IMR-90 (cell line): ENCODE data around the gene GZF1. TPM values are rescaled to one million over a fixed set of nuclear protein-coding genes. Genes with fewer than 3 reads are reported as not detected.

Experiments
- ATAC-seq: fragments of 200-7000 bp; cut with Tn5 transposase; 2 replicates; pipeline ENCODE4 v1.9.1; 2020; ENCODE audit warnings: low read depth, mild to moderate bottlenecking, moderate library complexity
- BruUV-seq: library from RNA; stranded (reverse); fragments of 400-500 nt; replicated peaks from 2 replicates; lab custom pipeline; 2021; lab: Mats Ljungman, UMichigan
- CTCF ChIA-PET: fragments of 300-600 bp; formaldehyde crosslinking; extraction: SDS; loops from one replicate; lab custom pipeline; 2021; ENCODE audit warnings: antibody characterized with exemption; lab: Yijun Ruan, JAX
- POLR2A ChIA-PET: fragments of 300-600 bp; sonication (Branson Sonifier 250); formaldehyde crosslinking; loops from one replicate; lab custom pipeline; 2022; ENCODE audit warnings: antibody characterized with exemption; ENCODE audit not compliant: unreplicated experiment; lab: Charles Lee
- DNase-seq: peaks from one replicate; pipeline ENCODE4 v3.0.0; 2013
- H2AFZ ChIP-seq: replicated peaks from 2 replicates; pipeline ENCODE3; 2013; ENCODE audit warnings: low read length, mild to moderate bottlenecking; ENCODE audit not compliant: poor library complexity
- H2AK5ac ChIP-seq: 2 replicates; pipeline ENCODE4 v1.6.1; 2013; ENCODE audit warnings: low read depth, low read length, inconsistent platforms
- H2AK9ac ChIP-seq: replicated peaks from 2 replicates; pipeline ENCODE3; 2013; ENCODE audit warnings: mild to moderate bottlenecking, low read depth, low read length, moderate library complexity; ENCODE audit not compliant: poor library complexity
- H2BK120ac ChIP-seq: 2 replicates; pipeline ENCODE4 v1.6.1; 2013; ENCODE audit warnings: low read depth, low read length, inconsistent platforms
- H2BK15ac ChIP-seq: 3 replicates; pipeline ENCODE4 v1.6.1; 2013; ENCODE audit warnings: low read depth, low read length, inconsistent platforms
- H2BK20ac ChIP-seq: 2 replicates; pipeline ENCODE4 v1.6.1; 2013; ENCODE audit warnings: low read depth, mild to moderate bottlenecking, inconsistent platforms, low read length, moderate library complexity
- H2BK5ac ChIP-seq: 2 replicates; pipeline ENCODE4 v1.6.1; 2013; ENCODE audit warnings: mild to moderate bottlenecking, low read depth, low read length, inconsistent platforms; ENCODE audit not compliant: poor library complexity, severe bottlenecking
- H3K14ac ChIP-seq: replicated peaks from 2 replicates; pipeline ENCODE4 v1.6.1; 2013; ENCODE audit warnings: low read depth, low read length, inconsistent platforms
- H3K18ac ChIP-seq: 2 replicates; pipeline ENCODE4 v1.6.1; 2013; ENCODE audit warnings: low read depth, low read length, control low read depth
- H3K23ac ChIP-seq: 2 replicates; pipeline ENCODE4 v1.6.1; 2013; ENCODE audit warnings: low read depth, low read length, inconsistent platforms
- H3K27ac ChIP-seq: 2 replicates; pipeline ENCODE4 v1.5.1; 2013; ENCODE audit warnings: mild to moderate bottlenecking, control low read depth, low read length; ENCODE audit not compliant: insufficient read depth
- H3K27me3 ChIP-seq: 2 replicates; pipeline ENCODE4 v1.6.1; 2013; ENCODE audit warnings: low read length; ENCODE audit not compliant: control insufficient read depth, insufficient read depth
- H3K36me3 ChIP-seq: 2 replicates; pipeline ENCODE4 v1.6.1; 2013; ENCODE audit warnings: low read length, mixed read lengths; ENCODE audit not compliant: control insufficient read depth, insufficient read depth
- H3K4ac ChIP-seq: 2 replicates; pipeline ENCODE4 v1.6.1; 2013; ENCODE audit warnings: low read depth, low read length, inconsistent platforms
- H3K4me1 ChIP-seq: 2 replicates; pipeline ENCODE4 v1.6.1; 2013; ENCODE audit warnings: low read length, mixed read lengths; ENCODE audit not compliant: control insufficient read depth, insufficient read depth
- H3K4me2 ChIP-seq: 2 replicates; pipeline ENCODE4 v1.6.1; 2013; ENCODE audit warnings: low read depth, mild to moderate bottlenecking, control low read depth, low read length, moderate library complexity
- H3K4me3 ChIP-seq: 2 replicates; pipeline ENCODE4 v1.5.1; 2013; ENCODE audit warnings: low read depth, mild to moderate bottlenecking, control low read depth, low read length, moderate library complexity; ENCODE audit not compliant: insufficient read depth
- H3K56ac ChIP-seq: 2 replicates; pipeline ENCODE4 v1.6.1; 2013; ENCODE audit warnings: low read length, inconsistent platforms; ENCODE audit not compliant: insufficient read depth; ENCODE audit errors: extremely low read depth
- H3K79me1 ChIP-seq, 2 experiments: 2 replicates each; pipeline ENCODE4 v1.6.1; 2013; ENCODE audit warnings: low read length in 2 of 2, inconsistent platforms in 1 of 2, low read depth in 1 of 2
- H3K9ac ChIP-seq: 2 replicates; pipeline ENCODE4 v1.6.1; 2013; ENCODE audit warnings: low read depth, low read length, control low read depth
- H3K9me1 ChIP-seq: 2 replicates; pipeline ENCODE4 v1.6.1; 2013; ENCODE audit warnings: low read length, inconsistent platforms; ENCODE audit not compliant: insufficient read depth
- H3K9me3 ChIP-seq: 2 replicates; pipeline ENCODE4 v1.6.1; 2013; ENCODE audit warnings: low read length; ENCODE audit not compliant: control insufficient read depth, insufficient read depth
- H4K20me1 ChIP-seq: 2 replicates; pipeline ENCODE4 v1.6.1; 2013; ENCODE audit warnings: low read length, inconsistent platforms; ENCODE audit not compliant: insufficient read depth
- H4K5ac ChIP-seq: 2 replicates; pipeline ENCODE4 v1.6.1; 2013; ENCODE audit warnings: mild to moderate bottlenecking, low read depth, low read length, control low read depth
- H4K8ac ChIP-seq, 2 experiments: 2 replicates each; pipeline ENCODE4 v1.6.1; 2013; ENCODE audit warnings: low read depth in 2 of 2, low read length in 2 of 2, control low read depth in 1 of 2, inconsistent platforms in 1 of 2
- H4K91ac ChIP-seq: 2 replicates; pipeline ENCODE4 v1.6.1; 2013; ENCODE audit warnings: low read depth, low read length, inconsistent platforms; ENCODE audit not compliant: insufficient read depth
- CEBPB ChIP-seq: IDR thresholded peaks from 2 replicates; pipeline ENCODE4 v1.6.1; 2012; ENCODE audit warnings: low read depth, low read length, improper control_type of control experiment
- CHD1 ChIP-seq: IDR thresholded peaks from 2 replicates; pipeline ENCODE4 v1.6.1; 2012; ENCODE audit warnings: low read depth, low read length, improper control_type of control experiment
- MXI1 ChIP-seq: IDR thresholded peaks from 2 replicates; pipeline ENCODE4 v1.6.1; 2012; ENCODE audit warnings: low read depth, mild to moderate bottlenecking, low read length, moderate library complexity, borderline replicate concordance
- NFE2L2 ChIP-seq: fragments of 150-350 bp; IDR thresholded peaks from 2 replicates; pipeline ENCODE4 v1.6.1; 2016; ENCODE audit warnings: low read depth, mild to moderate bottlenecking, low read length
- POLR2A ChIP-seq: IDR thresholded peaks from 2 replicates; pipeline ENCODE4 v1.6.1; 2012; ENCODE audit warnings: mild to moderate bottlenecking, low read depth, low read length
- RFX5 ChIP-seq: IDR thresholded peaks from 2 replicates; pipeline ENCODE4 v1.8.0; 2012; ENCODE audit warnings: low read depth, mild to moderate bottlenecking, low read length, moderate library complexity
- WGBS, 2 experiments: methylation state at CpG; one replicate each; pipeline versions ENCODE4 v1.1.5 to v1.1.7; 2013; ENCODE audit warnings: missing lambda C conversion rate in 2 of 2; ENCODE audit not compliant: insufficient read length in 1 of 2; ENCODE audit errors: extremely low coverage in 2 of 2; 5-methylcytosine and 5-hydroxymethylcytosine counted together
- dilution Hi-C: fragments of 300-500 bp; cut with HindIII; formaldehyde crosslinking; loops from one replicate; pipeline ENCODE4 v1.14.3; 2018; ENCODE audit warnings: low sequenced_read_pairs; ENCODE audit not compliant: unreplicated experiment
- in situ Hi-C: fragments of 300-500 bp; cut with MboI; formaldehyde crosslinking; loops from 3 replicates; pipeline ENCODE4 v1.14.3; 2019; ENCODE audit warnings: low sequenced_read_pairs, inconsistent platforms, mixed read lengths
- intact Hi-C: fragments of 100-400 bp; cut with micrococcal nuclease; formaldehyde crosslinking; loops from 2 replicates; pipeline ENCODE4 v1.10.0; 2022
- polyA plus RNA-seq, 3 experiments: library from polyadenylated mRNA; depleted of rRNA; stranded (reverse); fragments of >200 nt; gene quantifications; 2 replicates each; pipeline ENCODE4 v1.2.3, GENCODE V29; 2012; ENCODE audit warnings: low replicate concordance in 1 of 3
- total RNA-seq: library from RNA; depleted of rRNA; stranded (reverse); fragments of >200 nt; gene quantifications from 2 replicates; pipeline ENCODE4 v1.2.3, GENCODE V29; 2012

Gene GZF1
- total and polyA plus RNA-seq, 2 of the 4 experiments (the other 2 are of a cell fraction) = 23.7 to 24.7 TPM

DNA sequence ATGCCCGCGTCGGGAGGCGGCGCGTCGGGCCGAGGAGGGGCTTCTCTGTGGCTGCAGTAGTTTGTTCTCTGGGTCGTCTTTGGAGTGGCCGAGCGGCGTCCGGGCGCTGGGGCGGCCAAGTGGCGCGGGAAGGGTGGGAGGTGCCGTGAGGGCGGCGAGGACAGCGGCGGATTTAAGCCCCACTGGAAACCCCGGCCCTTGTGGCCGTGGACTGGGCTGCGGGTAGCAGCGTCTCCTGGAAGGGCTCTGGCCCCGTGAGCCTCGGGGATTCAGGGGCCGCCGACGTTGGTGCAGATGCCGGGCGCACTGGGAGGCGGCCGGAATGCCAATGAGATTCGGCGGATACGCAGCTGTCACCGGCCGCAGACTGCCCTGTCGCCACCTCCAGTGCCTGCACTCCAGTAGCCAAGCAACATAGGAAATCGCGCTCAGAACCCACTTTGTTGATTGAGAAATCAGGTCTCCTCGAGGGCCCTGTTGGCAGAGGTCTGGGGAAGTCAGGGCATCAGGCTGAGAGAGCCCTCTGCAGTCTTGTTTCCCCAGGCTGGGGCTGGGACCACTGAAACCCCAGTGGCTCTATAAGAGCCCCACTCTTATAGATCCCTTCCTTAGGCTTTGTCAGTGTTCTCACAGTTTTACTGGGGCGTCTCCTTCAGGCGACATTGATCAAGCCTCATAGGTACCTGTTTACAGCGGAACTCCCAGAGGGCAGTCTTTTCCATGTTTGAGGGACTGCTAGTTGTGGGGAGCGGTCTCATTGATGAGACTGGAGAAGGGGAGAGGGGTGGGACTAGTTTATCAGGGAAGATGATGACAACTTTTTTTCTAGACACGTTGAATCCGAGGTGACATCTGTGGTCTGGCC is 642 bp downstream of the GZF1 start:
- DNase-seq (peak; percentile 28), ATAC-seq (peak; percentile 42)
- H3K79me1 ChIP-seq = peaks cover 19 to 47% of the 10 kb centered on the region in 2 experiments
- TF ChIP-seq POLR2A (0 out of 2 replicates have a peak, but pooled peaks have one; percentile 6), CEBPB (0 out of 2 replicates have a peak, but pooled peaks have one; percentile 44), NFE2L2 (no peak), CHD1 (no peak; the same call in 1 of the 2 replicates), RFX5 (no peak), MXI1 (no peak)
- CTCF ChIA-PET = no interaction called here
- no peak overlapping the region for H4K8ac ChIP-seq
- no peak overlapping the region for H4K5ac ChIP-seq
- peak overlapping the region; percentile 26; the same call in 1 of the 2 replicates for H3K56ac ChIP-seq
- H3K9me3 ChIP-seq = no peaks in the 10 kb centered on the region
- intact Hi-C loops (loop anchor here (5.0 kb wide), 1 partner anchor 275 kb away; the partner anchor contains the start of gene CST3), in situ Hi-C loops (no loop called here), dilution Hi-C loops (no loop called here)
- no peaks in the 10 kb centered on the region for H3K27me3 ChIP-seq
- peak overlapping the region; percentile 79 for H3K9ac ChIP-seq
- peaks cover 11% of the 10 kb centered on the region for H3K9me1 ChIP-seq
- BruUV-seq = no TSS peak
- H2BK5ac ChIP-seq = peak overlapping the region; percentile 15
- H3K36me3 ChIP-seq = peaks cover 15% of the 10 kb centered on the region
- no peak overlapping the region for H3K18ac ChIP-seq
- H2AK5ac ChIP-seq = peak overlapping the region; percentile 29; the same call in 1 of the 2 replicates
- peak overlapping the region; percentile 57 for H3K14ac ChIP-seq
- H3K23ac ChIP-seq = peak overlapping the region; percentile 78
- no peak overlapping the region for H2BK20ac ChIP-seq
- H2BK120ac ChIP-seq = no peak overlapping the region
- peak overlapping the region; percentile 76 for H3K4me3 ChIP-seq
- H4K91ac ChIP-seq = peak overlapping the region; percentile 17; the same call in 1 of the 2 replicates
- peaks cover 41% of the 10 kb centered on the region for H4K20me1 ChIP-seq
- H2AFZ ChIP-seq = peak overlapping the region; percentile 93
- H3K27ac ChIP-seq = peak overlapping the region; percentile 65
- POLR2A ChIA-PET = interaction anchor here (0.6 kb wide), 1 partner anchor 12 kb away, joined by 3 read pairs; the partner anchor contains the start of gene NXT1
- peaks cover 11% of the 10 kb centered on the region for H3K4me1 ChIP-seq
- peak overlapping the region; percentile 77 for H2AK9ac ChIP-seq
- WGBS, 2 experiments = 5% methylated on average over 32 of the region's 50 CpGs; no CpG with 5 or more reads in 1 of the 2 experiments
- peak overlapping the region; percentile 75 for H3K4me2 ChIP-seq
- H3K4ac ChIP-seq = peak overlapping the region; percentile 68
- H2BK15ac ChIP-seq = no peak overlapping the region
